Retina (tissue), 1 donor: ENCODE measurements around the gene ARL6IP1.
A peak's percentile ranks its signal among the peaks of the same experiment; 100 is the strongest.

Experiments used
- DNase-seq: peaks from one replicate; pipeline ENCODE4 v3.0.0-alpha.2; 2016

Gene ARL6IP1

GRCh38 chr16:18801145-18801972 is at the start of gene ARL6IP1:
TSS of gene ARL6IP1 (minus strand) at chr16:18801549. CDS start at chr16:18801466, 83 bp downstream.
- DNase-seq = peak; percentile 100

- DNase-seq = no peak
Observed at GRCh38 chr16:18846416-18846815, 45.1 kb upstream of the ARL6IP1 start.

- no peak for DNase-seq
Observed at GRCh38 chr16:18842565-18842964, 41.2 kb upstream of the ARL6IP1 start.

- DNase-seq = no peak
Observed at GRCh38 chr16:18841833-18842525, 40.6 kb upstream of the ARL6IP1 start.

- no peak for DNase-seq
Observed at GRCh38 chr16:18839555-18839954, 38.2 kb upstream of the ARL6IP1 start.

- no peak for DNase-seq
Observed at GRCh38 chr16:18836702-18837101, 35.4 kb upstream of the ARL6IP1 start.

GRCh38 chr16:18834864-18835263 is 33.5 kb upstream of the ARL6IP1 start:
- no peak for DNase-seq

GRCh38 chr16:18833707-18834505 is 32.6 kb upstream of the ARL6IP1 start:
- DNase-seq = no peak

- DNase-seq = no peak
Observed at GRCh38 chr16:18832613-18833012, 31.3 kb upstream of the ARL6IP1 start.

GRCh38 chr16:18832006-18832405 is 30.7 kb upstream of the ARL6IP1 start:
- no peak for DNase-seq

- DNase-seq = no peak
Observed at GRCh38 chr16:18829251-18829650, 27.9 kb upstream of the ARL6IP1 start.

GRCh38 chr16:18827890-18828289 is 26.5 kb upstream of the ARL6IP1 start:
- DNase-seq = no peak

GRCh38 chr16:18816286-18816685 is 14.9 kb upstream of the ARL6IP1 start:
- no peak for DNase-seq

- no peak for DNase-seq
Observed at GRCh38 chr16:18811925-18812324, 10.6 kb upstream of the ARL6IP1 start.

- no peak for DNase-seq
Observed at GRCh38 chr16:18809165-18809564, 7.8 kb upstream of the ARL6IP1 start.

GRCh38 chr16:18805257-18805773 is 4.0 kb upstream of the ARL6IP1 start:
- no peak for DNase-seq

GRCh38 chr16:18804540-18804939 is 3.2 kb upstream of the ARL6IP1 start:
- no peak for DNase-seq

- no peak for DNase-seq
Observed at GRCh38 chr16:18803569-18804462, 2.5 kb upstream of the ARL6IP1 start.

- no peak for DNase-seq
Observed at GRCh38 chr16:18802767-18803343, 1.5 kb upstream of the ARL6IP1 start.

GRCh38 chr16:18800775-18801144 is 589 bp downstream of the ARL6IP1 start:
- peak; percentile 57 for DNase-seq

- no peak for DNase-seq
Observed at GRCh38 chr16:18800293-18800692, 1.1 kb downstream of the ARL6IP1 start.

- DNase-seq = no peak
Observed at GRCh38 chr16:18799500-18799899, 1.8 kb downstream of the ARL6IP1 start.
